HG03175 (cell line): ENCODE measurements around the gene CCDC34.

Source experiments
- ATAC-seq: cut with Tn5 transposase; IDR thresholded peaks from one replicate; pipeline ENCODE4 v1.9.1; 2021; ENCODE audit warnings: mild to moderate bottlenecking, moderate library complexity; ENCODE audit not compliant: unreplicated experiment

The CCDC34 gene

GRCh38 chr11:27392278-27393114, 29.5 kb upstream of the CCDC34 start:
- no peak for ATAC-seq

GRCh38 chr11:27391331-27392015, 28.5 kb upstream of the CCDC34 start:
- no peak for ATAC-seq

GRCh38 chr11:27390318-27391295, 27.6 kb upstream of the CCDC34 start:
- no peak for ATAC-seq

- no peak for ATAC-seq
Measured at GRCh38 chr11:27388869-27389268, 25.9 kb upstream of the CCDC34 start.

GRCh38 chr11:27388001-27388400, 25.0 kb upstream of the CCDC34 start:
- no peak for ATAC-seq

GRCh38 chr11:27387362-27387761, 24.3 kb upstream of the CCDC34 start:
- no peak for ATAC-seq

GRCh38 chr11:27386181-27386845, 23.3 kb upstream of the CCDC34 start:
- ATAC-seq: no peak

- no peak for ATAC-seq
Measured at GRCh38 chr11:27385245-27385644, 22.2 kb upstream of the CCDC34 start.

- ATAC-seq: no peak
Measured at GRCh38 chr11:27384227-27384626, 21.2 kb upstream of the CCDC34 start.

- no peak for ATAC-seq
Measured at GRCh38 chr11:27383645-27384044, 20.6 kb upstream of the CCDC34 start.

GRCh38 chr11:27381238-27381666, 18.2 kb upstream of the CCDC34 start:
- peak; percentile 46 for ATAC-seq

GRCh38 chr11:27380771-27381170, 17.8 kb upstream of the CCDC34 start:
- ATAC-seq: no peak

GRCh38 chr11:27379449-27379848, 16.4 kb upstream of the CCDC34 start:
- no peak for ATAC-seq

GRCh38 chr11:27375370-27375769, 12.4 kb upstream of the CCDC34 start:
- ATAC-seq: no peak

GRCh38 chr11:27373856-27374602, 11.0 kb upstream of the CCDC34 start:
- no peak for ATAC-seq

- no peak for ATAC-seq
Measured at GRCh38 chr11:27373392-27373791, 10.4 kb upstream of the CCDC34 start.

GRCh38 chr11:27372164-27372563, 9.1 kb upstream of the CCDC34 start:
- no peak for ATAC-seq

GRCh38 chr11:27371489-27371888, 8.5 kb upstream of the CCDC34 start:
- ATAC-seq: no peak

- ATAC-seq: no peak
Measured at GRCh38 chr11:27370374-27370773, 7.4 kb upstream of the CCDC34 start.

- ATAC-seq: no peak
Measured at GRCh38 chr11:27367881-27368280, 4.9 kb upstream of the CCDC34 start.
